Measurements from ENCODE around the gene SLCO2A1.
"Not testable (repeated sequence)": the region's sequence is repeated elsewhere in the genome, so short reads cannot be mapped to it uniquely, and the experiment has no call there.

Gene SLCO2A1

GRCh38 chr3:134029734-134030378, at the start of gene SLCO2A1:
TSS of gene SLCO2A1 (minus strand) at chr3:134029925. CDS start at chr3:134029802, 123 bp downstream.
- DNase-seq (ENCODE audit: low spot score), result no peak

GRCh38 chr3:134079111-134079547, 49.4 kb upstream of the SLCO2A1 start:
- no peak for DNase-seq (ENCODE audit: low spot score)

- no peak for DNase-seq (ENCODE audit: low spot score)
Observed at GRCh38 chr3:134078169-134078831, 48.6 kb upstream of the SLCO2A1 start.

- DNase-seq (ENCODE audit: low spot score), result no peak
Observed at GRCh38 chr3:134077649-134078161, 48.0 kb upstream of the SLCO2A1 start.

GRCh38 chr3:134076851-134077250, 47.1 kb upstream of the SLCO2A1 start:
- no peak for DNase-seq (ENCODE audit: low spot score)

- no peak for DNase-seq (ENCODE audit: low spot score)
Observed at GRCh38 chr3:134075846-134076245, 46.1 kb upstream of the SLCO2A1 start.

- no peak for DNase-seq (ENCODE audit: low spot score)
Observed at GRCh38 chr3:134075568-134075825, 45.8 kb upstream of the SLCO2A1 start.

- no peak for DNase-seq (ENCODE audit: low spot score)
Observed at GRCh38 chr3:134074790-134075567, 45.3 kb upstream of the SLCO2A1 start.

GRCh38 chr3:134074001-134074789, 44.5 kb upstream of the SLCO2A1 start:
- no peak for DNase-seq (ENCODE audit: low spot score)

GRCh38 chr3:134073583-134073945, 43.8 kb upstream of the SLCO2A1 start:
- no peak for DNase-seq (ENCODE audit: low spot score)

GRCh38 chr3:134072881-134073582, 43.3 kb upstream of the SLCO2A1 start:
- DNase-seq (ENCODE audit: low spot score), result no peak

- DNase-seq (ENCODE audit: low spot score), result not testable (repeated sequence)
Observed at GRCh38 chr3:134070281-134070680, 40.6 kb upstream of the SLCO2A1 start.

GRCh38 chr3:134068429-134068828, 38.7 kb upstream of the SLCO2A1 start:
- DNase-seq (ENCODE audit: low spot score), result no peak

- DNase-seq (ENCODE audit: low spot score), result no peak
Observed at GRCh38 chr3:134067531-134068161, 37.9 kb upstream of the SLCO2A1 start.

GRCh38 chr3:134066651-134067530, 37.2 kb upstream of the SLCO2A1 start:
- DNase-seq (ENCODE audit: low spot score), result no peak

- DNase-seq (ENCODE audit: low spot score), result no peak
Observed at GRCh38 chr3:134066158-134066541, 36.4 kb upstream of the SLCO2A1 start.

- no peak for DNase-seq (ENCODE audit: low spot score)
Observed at GRCh38 chr3:134065252-134066157, 35.8 kb upstream of the SLCO2A1 start.

GRCh38 chr3:134064081-134064480, 34.4 kb upstream of the SLCO2A1 start:
- no peak for DNase-seq (ENCODE audit: low spot score)

- no peak for DNase-seq (ENCODE audit: low spot score)
Observed at GRCh38 chr3:134061401-134061800, 31.7 kb upstream of the SLCO2A1 start.
